ENCODE data around the gene ID1.
"Not testable (repeated sequence)": the region's sequence is repeated elsewhere in the genome, so short reads cannot be mapped to it uniquely, and the experiment has no call there.

ID1 gene

DNA sequence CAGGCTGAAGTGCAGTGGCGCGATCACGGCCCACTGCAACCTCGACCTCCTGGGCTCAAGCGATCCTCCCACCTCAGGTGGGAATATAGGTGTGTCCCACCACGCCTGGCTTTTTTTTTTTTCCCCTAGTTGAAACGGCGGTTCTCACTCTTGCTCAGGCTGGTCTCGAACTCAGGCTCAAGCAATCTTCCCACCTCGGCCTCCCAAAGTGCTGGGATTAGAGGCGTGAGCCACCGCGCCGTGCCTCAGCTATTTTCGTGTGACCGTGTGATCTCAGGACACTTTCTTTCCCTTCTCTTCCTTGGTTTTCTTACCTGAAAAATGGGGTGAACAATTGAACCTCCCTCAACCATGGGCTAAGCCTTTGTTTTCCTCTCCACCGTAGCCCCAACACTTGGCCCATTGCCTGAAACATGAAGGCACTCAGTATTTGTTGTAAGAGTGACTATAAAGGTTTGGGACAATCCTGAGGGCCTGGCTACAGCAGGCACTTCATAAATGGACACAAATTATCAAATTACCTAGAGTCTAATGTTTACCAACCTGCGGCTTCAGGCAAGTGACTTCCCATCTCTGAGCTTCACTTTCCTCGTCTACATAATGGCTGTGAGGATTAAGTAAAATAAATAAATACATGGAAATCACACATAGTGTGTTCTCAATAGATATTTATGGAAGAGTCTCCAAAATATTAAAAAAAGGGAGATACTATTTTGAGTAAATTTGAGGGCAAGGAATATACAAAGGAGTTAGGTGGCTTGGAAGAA, 31.4 kb upstream of the ID1 start:
- DNase-seq = no peak

DNA sequence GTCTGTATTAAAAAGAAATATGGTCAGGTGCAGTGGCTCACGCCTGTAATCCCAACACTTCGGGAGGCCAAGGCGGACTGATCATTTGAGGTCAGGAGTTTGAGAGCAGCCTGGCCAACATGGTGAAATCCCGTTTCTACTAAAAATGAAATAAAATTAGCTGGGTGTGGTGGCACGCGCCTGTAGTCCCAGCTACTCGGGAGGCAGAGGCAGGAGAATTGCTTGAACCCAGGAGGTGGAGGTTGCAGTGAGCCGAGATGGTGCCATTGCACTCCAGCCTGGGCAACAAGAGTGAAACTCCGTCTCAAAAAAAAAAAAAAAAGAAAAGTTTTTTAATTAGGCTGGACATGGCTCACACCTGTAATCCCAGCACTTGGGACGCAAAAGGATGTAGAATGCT, 30.1 kb upstream of the ID1 start:
- not testable (repeated sequence) for DNase-seq

DNA sequence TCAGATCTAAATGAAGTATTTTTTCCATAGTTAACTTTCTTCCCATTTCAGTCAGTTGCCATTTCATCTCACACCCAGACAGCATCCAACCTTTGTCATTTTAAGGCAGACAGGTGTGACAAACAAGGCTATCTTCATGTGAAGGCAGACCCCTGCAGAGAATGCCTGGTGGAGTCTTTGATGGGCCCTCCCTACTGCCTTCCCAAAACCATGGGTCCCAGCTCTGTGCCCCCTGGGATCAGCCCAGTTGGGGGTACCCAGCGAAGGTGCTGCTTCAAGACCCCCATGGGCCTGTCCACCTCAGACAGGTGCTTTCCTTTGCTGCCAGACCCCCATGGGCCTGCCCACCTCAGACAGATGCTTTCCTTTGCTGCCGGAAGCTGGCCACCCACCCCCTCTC, 28.3 kb upstream of the ID1 start:
- no peak for DNase-seq

DNA sequence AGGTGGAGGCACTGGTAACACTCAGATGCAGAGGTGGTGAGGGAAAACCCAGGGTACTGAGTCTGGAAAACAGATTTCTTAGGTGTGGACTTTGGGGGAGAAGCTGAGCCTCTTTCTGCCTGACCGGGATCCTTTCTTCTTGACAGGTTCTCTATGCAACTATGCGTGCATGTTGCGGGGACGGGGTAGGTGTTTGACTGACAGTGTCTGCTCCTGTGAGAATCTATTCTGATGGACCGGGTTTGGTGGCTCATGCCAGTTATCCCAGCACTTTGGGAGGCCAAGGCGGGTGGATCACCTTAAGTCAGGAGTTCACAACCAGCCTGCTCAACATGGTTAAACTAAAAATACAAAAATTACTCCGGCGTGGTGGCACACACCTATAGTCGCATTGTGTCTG, 27.9 kb upstream of the ID1 start:
- DNase-seq = no peak

DNA sequence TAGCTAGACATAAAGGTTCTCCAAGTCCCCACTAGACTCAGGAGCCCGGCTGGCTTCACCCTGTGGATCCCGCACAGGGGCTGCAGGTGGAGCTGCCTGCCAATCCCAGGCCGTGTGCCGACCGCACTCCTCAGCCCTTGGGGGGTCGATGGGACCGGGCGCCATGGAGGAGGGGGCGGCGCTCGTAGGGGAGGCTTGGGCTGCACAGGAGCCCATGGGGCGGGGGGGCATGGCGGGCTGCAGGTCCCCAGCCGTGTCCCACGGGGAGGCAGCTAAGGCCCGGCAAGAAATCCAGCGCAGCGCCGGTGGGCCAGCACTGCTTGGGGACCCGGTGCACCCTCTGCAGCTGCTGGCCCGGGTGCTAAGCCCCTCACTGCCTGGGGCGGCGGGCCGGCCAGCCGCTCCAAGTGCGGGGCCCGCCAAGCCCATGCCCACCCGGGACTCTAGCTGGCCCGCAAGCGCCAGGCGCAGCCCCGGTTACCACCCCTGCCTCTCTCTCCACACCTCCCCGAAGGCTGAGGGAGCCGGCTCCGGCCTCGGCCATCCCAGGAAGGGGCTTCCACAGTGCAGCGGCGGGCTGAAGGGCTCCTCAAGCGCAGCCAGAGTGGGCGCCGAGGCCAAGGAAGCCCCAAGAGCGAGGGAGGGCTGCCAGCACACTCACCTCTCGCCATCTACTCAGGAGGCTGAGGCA, 26.5 kb upstream of the ID1 start:
- DNase-seq = no peak

DNA sequence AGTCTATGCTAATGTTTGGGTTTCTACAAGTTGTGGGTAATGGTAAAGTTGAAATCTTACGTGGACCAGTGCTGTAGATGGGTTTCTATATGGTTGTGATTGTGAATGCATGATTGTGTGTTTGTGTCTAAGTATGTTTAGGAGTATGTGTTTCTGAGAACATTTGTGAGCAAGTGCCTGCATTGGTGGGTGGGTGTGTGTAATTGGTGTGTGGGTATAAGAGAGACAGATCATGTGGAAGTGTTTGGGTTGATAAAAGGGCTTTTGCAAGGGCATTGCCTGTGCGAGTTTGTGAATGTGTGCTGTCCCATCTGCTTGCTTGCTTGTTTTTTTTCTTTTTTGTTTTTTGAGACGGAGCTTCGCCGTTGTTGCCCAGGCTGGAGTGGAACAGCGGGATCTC, 25.8 kb upstream of the ID1 start:
- DNase-seq = no peak

DNA sequence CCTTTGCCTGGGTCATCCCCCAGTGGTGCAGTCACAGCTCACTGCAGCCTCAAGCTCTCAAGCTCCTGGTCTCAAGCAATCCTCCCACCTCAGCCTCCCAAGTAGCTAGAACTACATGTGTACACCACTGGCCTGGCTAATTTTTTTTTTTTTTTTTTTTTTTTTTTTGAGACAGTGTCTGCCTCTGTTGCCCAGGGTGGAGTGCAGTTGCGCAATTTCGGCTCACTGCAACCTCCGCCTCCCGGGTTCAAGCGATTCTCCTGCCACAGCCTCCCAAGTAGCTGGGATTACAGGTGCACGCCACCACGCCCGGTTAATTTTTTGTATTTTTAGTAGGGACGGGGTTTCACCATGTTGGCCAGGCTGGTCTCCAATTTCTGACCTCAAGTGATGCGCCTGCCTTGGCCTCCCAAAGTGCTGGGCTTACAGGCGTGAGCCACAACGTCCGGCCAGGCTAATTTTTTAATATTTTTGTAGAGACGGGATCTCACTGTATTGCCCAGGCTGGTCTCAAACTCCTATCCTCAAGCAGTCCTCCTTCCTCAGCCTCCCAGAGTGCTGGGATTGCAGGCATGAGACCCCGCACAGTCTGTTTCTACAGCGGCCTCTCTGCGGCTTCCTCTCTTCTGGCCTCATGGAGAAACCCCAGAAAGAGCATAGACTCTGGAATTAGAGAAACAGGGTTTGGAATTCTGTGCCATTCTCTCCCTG, 25.0 kb upstream of the ID1 start:
- not testable (repeated sequence) for DNase-seq

DNA sequence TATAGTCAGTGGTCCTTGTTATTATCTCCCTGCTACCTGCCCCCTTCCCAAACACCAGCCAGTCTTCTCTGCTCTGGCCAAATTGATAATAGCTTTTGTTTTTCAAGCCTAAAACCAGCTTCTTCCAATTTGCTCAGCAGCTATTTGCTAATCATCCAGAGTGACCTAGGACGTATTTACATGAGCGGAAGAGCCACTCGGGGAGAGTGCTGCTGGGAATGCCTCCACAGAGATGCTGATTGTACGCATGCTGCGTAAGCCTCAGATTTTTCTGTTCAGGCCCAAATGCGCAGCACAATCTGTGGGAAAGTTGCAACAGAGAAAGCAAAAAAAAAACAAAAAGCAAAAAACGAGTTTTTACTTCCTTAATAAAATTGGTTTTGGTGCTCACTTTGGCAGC, 24.4 kb upstream of the ID1 start:
- DNase-seq = no peak

DNA sequence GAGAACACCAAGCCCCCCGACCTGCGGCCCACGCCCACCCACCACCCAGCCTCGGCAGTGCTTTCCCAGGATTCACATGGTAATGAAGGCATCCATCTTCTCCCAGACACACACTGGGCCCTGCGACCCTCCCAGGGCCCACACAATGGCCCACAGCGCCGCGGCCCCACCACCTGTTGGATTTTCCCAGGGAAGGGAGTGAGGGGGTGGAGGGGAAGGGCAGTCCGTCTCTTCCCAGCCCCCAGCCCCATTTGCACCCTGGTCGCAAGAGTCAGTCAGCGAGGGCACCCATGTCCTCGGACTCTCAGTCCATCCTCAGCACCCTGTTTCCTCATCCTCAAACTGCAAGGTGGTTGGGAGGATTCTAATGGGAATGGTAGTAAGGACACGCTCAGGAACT, 23.7 kb upstream of the ID1 start:
- no peak for DNase-seq

DNA sequence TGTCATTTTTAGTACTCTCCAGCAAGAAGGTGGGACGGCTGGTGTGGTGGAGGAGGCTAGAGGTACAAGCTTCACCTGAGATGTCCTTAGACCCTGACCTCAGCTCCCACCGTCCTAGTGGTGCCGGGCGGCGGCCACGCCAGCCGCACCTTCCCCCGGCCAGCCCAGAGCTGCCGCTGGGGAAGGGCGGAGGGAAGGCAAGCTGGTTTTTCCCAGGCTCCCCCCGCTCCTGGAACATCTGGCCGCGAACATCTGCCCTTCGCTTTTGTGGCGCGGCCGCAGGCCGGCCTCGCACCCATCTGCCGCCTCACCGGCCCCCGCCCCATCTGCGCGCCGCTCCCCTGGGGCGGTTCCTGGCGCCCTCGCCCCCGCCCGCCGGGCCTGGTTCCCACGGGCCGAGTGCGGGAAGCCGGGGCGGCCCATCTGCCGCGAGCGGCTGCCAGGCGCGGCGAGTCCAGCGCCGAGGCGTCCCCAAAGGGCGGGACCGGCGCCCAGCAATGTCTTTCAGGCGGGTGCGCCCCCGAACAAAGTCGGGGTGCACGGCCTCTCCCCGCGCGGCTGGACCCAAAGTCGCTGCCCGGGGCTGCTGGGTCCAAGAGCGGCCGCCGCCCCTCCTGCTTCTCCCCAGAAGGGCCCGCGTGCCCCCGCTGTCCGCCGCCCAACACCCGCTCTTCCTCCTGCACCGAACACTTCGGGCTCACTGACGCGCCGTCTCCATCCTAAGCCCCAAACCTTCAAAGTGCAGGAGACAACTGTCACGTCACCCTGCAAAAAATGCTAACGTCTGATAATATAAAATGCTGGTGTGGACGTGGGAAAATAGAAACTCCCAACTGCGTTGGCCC, 17.3 kb upstream of the ID1 start:
- no peak for DNase-seq

DNA sequence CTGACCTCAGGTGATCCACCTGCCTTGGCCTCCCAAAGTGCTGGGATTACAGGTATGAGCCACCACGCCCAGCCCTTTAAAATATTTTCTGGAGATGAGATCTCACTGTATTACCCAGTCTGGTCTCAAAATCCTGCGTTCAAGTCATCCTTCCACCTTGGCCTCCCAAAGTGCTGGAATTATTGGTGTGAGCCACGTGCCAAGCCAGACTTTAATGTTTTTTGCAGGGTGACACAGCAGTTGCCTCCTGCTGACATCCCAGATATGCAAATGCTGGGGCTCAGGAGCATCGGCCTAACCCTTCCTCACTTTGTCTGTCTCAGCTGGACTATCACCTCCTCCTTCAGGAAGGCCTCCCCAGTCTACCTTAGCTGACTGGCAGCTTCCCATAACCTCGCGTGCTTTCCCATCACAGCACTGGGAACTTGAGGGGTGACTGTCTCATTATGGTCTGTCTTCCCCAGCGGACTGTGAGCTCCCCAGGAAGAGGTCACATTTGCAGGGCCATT, 14.3 kb upstream of the ID1 start:
- DNase-seq = no peak

DNA sequence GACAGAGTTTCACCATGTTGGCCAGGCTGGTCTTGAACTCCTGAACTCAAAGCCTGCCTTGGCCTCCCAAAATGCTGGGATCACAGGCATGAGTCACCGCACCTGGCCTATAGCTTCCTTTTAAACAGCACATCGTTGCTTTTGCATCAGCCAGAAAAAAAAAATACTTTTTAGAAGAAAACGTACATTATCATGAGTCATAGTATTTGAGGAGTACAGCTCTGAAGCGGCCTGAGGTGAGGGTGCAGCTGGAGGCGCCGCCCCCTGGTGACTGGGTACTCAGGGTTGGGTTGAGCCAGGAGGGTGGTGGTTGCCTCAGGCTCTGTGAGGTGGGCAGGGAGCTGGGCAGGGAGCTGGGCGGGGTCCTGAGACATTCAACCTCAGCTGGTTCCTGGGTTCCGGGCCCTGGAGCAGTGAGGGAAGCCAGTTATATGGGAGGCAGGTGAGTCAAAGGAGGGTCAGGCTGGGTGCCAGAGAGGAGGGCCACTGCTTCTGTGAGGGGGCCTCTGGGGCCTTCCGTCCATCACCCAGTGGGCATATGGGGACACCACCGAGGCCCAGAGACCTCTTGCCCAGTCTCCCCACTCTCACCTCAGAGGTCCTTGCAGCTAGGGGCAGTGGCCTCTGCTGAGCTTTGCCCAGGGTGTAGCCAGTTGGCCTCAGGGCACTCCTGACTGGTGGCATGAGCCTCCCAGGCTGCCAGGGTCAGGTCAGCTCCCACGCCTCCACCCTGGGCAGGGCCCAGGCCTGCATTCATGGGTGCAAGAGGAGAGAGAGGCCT, 11.7 kb upstream of the ID1 start:
- DNase-seq = no peak

DNA sequence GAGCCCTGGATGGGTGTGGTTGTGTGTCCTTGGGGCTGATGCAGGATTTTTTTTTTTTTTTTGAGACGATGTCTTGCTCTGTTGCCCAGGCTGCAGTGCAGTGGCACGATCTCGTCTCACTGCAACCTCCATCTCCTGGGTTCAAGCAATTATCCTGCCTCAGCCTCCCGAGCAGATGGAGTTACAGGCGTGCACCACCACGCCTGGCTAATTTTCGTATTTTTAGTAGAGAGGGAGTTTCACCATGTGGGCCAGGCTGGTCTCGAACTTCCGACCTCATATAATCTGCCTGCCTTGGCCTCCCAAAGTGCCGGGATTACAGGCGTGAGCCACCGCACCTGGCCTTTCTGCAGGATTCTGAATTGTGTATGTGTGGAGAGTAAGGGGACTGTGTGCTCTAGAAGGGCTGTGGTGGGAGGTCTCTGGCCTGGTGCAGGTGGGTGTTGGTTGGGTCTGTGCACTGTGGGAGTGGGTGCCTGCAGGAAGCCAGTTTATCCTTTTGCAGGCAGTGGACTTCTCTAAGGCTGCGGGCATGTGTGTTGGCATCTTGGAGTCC, 11.0 kb upstream of the ID1 start:
- no peak for DNase-seq

DNA sequence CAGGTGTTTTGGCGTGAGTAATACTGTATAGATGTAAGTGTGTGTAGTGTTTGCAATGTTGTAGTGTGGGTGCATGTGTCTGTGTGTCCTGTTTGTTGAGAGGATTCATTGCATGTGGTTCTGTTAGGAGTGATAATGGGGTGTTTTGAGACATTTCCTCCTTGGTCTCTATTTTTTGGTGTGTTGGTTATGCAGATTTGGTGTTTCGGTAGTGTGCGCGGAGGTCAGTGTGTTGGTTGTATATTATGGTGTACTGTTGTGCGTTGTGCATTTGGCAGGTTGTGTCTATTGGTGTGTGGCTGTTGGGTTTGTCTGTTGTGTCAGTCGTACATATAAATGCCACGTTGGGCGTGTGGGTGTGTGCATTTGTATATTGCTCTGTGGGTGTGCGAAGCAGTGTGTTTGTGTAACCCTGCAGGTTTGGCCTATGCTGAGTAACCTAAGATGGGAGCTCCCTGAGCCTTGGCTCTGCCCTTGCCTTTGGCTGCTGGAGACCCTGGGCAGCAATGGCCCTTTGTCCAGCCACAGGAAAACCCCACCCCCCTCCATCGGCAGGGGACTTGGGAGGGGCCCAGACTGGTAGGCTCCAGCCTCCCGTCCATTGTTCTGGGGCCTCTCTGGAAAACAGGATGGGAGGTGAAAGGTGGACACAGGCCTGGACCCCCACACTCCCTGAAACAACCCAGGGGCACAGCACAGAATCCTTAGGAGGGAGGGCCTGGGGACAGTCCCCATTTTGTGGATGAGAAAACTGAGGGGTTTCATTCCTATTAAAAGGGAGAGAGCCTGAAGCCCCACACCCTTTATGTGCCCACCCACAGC, 10.3 kb upstream of the ID1 start:
- DNase-seq = no peak

DNA sequence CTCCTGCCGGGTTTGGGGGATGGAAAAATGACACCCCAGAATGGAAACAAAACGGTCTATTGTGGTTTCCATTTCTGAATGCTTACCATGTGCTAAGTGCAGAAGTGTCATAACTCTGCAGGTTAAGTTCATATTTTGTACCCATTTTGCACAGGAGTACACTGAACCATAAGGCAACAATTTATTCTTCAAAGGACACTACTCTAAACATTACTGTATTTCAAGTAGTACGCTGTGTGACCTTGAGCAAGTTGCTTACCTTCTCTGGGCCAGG, 9.8 kb upstream of the ID1 start:
- DNase-seq = no peak

DNA sequence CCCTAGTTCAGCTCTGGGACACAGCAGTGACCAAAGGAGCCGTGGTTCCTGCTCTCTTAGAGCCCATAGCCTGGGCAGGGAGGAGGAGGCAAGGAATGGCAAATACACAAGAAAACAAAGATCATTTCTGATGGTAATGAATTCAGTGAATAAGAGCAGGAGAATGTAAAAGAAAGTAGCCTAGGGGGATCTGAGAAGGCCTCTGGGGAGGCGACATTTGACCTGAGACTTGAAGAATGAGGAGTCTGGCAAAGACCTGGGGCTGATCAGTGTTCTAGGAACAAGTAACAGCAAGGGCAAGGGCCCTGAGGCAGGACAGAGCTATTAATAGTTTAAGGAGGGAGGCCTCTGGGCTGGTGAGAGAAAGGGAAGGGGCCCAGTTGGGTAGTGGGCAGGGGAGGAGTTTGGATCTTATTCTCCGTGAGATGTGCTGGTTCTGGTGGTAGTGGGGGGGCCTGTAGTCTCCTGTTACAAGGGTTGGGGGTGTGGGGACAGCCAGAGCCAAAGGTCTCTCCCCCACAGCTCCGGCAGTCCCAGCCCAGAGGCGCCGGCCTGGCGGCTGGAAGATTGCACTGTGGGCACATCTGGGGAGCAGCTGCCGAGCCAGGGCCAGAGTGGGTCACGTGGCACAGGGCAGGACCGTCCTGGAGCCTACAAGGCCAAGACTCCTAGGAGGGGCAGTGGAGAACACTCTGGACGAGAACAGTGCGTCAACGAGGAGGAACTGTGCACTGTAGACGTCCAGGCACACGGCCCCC, 9.3 kb upstream of the ID1 start:
- DNase-seq = no peak

DNA sequence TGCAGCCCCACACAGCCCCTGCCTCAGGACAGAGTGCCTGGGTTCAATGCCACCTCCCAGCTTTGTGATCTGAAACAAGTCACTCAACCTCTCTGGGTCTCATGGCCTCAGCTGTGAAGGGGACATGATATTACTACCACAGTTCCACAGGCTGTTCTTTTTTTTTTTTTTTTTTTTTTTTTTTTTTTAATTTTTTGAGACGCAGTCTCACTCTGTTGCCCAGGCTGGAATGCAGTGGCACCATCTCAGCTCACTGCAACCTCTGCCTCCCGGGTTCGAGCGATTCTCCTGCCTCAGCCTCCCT, 8.7 kb upstream of the ID1 start:
- DNase-seq = not testable (repeated sequence)

DNA sequence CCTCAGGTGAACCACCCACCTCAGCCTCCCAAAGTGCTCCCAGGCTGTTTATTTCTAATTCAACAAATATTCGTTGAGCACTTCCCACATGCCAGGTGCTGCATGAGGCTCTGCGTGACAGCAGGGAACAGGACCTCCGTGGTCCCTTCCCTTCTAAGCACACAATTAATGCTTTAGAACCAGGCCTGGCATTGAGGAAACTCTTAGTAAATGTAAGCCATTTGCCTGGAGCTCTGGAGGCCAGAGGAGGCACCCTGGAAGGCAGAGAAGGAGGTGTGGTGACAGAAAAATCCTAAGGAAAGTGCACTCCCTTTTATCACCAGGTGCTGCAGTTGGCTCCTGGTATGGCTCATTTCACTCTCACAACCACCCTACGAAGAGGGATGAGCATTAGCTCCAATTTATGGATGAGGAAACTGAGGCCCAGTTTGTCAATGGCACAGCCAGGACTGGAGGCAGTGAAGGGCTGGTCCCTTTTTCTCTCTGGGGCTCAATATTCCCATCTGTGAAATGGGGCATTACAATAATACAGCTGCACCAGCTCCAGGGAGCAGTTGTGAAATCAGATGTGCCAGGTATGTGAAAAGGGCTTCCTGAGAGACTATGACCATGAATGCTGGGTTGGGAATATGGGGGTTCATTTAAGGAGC, 8.1 kb upstream of the ID1 start:
- no peak for DNase-seq

DNA sequence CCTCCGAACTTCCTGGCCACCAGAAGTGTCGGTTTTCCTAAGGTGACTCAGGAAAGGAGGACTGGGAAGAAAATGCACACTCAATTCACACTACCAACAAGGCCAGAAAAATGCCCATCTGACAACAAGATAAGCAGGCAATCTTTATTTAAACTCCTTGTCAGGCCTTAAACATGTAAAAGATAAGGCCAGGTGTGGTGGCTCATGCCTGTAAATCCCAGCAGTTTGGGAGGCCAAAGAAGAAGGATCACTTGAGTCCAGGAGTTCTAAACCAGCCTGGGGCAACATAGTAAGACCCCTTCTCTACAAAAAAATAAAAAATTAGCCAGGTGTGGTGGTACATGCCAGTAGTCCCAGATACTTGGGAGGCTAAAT, 7.6 kb upstream of the ID1 start:
- no peak for DNase-seq

DNA sequence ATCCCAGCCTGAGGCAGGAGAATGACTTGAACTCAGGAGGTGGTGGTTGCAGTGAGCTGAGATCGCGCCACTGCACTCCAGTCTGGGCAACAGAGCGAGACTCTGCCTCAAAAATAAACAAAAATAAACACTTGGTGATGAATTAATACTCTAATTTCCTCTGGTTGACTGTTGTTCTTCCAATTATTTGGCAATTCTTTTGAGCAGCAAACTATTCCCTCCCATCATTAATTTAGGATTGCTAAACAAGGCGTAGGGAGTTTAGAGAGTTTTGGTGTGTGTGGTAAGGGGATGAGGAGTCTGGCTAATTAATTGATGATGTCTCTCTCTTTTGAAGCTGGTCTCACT, 2.7 kb upstream of the ID1 start:
- DNase-seq = no peak
